WI38 (cell line): Measurements from ENCODE around the gene MR1.
"Not testable (repeated sequence)": the region's sequence is repeated elsewhere in the genome, so short reads cannot be mapped to it uniquely, and the experiment has no call there.

Source experiments
- H3K4me3 ChIP-seq: 2 replicates; pipeline ENCODE4 v1.5.1; 2011; ENCODE audit warnings: low read depth, mild to moderate bottlenecking, control low read depth, low read length
- CTCF ChIP-seq: IDR thresholded peaks from 2 replicates; pipeline ENCODE4 v1.5.1; 2012; ENCODE audit warnings: low read depth, mild to moderate bottlenecking, control low read depth, low read length

The MR1 gene

GRCh38 chr1:181043025-181043888 lies 9.5 kb downstream of the MR1 start:
- no peak for TF ChIP-seq CTCF
- H3K4me3 ChIP-seq: no peak overlapping the region

GRCh38 chr1:181044449-181044966 lies 10.7 kb downstream of the MR1 start:
- H3K4me3 ChIP-seq: no peak overlapping the region
- TF ChIP-seq CTCF: no peak

DNA sequence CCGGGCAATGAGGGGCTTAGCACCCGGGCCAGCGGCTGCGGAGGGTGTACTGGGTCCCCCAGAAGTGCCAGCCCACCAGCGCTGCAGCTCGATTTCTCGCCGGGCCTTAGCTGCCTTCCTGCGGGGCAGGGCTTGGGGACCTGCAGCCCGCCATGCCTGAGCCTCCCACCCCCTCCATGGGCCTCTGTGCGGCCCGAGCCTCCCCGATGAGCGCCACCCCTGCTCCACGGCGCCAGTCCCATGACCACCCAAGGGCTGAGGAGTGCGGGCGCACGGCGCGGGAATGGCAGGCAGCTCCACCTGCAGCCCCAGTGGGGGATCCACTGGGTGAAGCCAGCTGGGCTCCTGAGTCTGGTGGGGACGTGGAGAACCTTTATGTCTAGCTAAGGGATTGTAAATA lies 12.2 kb downstream of the MR1 start:
- H3K4me3 ChIP-seq: not testable (repeated sequence)

- no peak overlapping the region for H3K4me3 ChIP-seq
Observed at GRCh38 chr1:181049378-181049777, 15.6 kb downstream of the MR1 start.

GRCh38 chr1:181050922-181051321 lies 17.1 kb downstream of the MR1 start:
- TF ChIP-seq CTCF: no peak

More at GRCh38 chr1:181049378-181049777, 15.6 kb downstream of the MR1 start:
- no peak for TF ChIP-seq CTCF

DNA sequence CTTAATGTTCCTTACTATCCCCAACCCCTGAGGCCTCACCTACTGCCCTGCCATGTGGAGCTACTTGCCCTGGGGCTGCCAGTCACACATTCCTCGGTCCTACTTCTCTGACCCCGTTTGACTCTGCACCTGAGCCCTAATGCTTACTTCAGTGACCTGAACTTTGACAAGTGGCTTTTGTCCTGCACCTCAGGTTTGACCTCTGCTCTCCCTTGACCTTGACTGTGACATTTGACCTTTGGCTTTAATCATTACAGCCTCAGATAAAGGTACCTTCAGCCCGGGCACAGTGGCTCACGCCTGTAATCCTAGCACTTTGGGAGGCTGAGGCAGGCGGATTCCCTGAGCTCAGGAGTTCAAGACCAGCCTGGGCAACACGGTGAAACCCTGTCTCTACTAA lies 22.8 kb downstream of the MR1 start:
- TF ChIP-seq CTCF: no peak
- no peak overlapping the region for H3K4me3 ChIP-seq

More at GRCh38 chr1:181050922-181051321, 17.1 kb downstream of the MR1 start:
- no peak overlapping the region for H3K4me3 ChIP-seq

DNA sequence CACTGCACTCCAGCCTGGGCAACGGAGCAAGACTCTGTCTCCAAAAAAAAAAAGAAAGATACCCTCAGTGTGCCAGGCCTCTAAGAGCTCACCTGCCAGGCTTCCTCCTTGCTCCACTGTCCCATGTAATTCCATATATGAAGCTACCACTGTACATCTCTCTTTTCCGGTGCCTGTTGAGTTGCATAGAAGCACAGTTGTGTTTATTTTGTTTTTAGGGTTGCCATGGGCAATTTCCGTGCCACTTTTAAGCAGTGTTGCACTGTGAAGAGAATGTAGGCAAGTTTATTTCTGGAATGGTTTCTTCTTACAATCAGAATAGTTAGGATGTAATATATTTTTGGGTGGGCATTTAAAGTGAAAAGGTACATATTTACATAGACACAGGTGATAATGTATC lies 23.3 kb downstream of the MR1 start:
- no peak overlapping the region for H3K4me3 ChIP-seq
- no peak for TF ChIP-seq CTCF

- H3K4me3 ChIP-seq: no peak overlapping the region
- TF ChIP-seq CTCF: no peak
Observed at GRCh38 chr1:181059435-181059834, 25.7 kb downstream of the MR1 start.
